Esophagus muscularis mucosa (tissue), 3 donors: Measurements from ENCODE around the gene DUSP22.

Source experiments
- POLR2A ChIP-seq: fragments of 450-650 bp; IDR thresholded peaks from one replicate; pipeline ENCODE4 v1.6.1; 2017; ENCODE audit warnings: antibody characterized with exemption, moderate library complexity, mild to moderate bottlenecking, low read depth
- TF ChIP-seq, protein P1 (sequence below), 3 experiments: fragments of 200-600 bp in 2 of 3; fragments of 450-650 bp in 1 of 3; sonication (generic) in 2 of 3; IDR thresholded peaks; one replicate each; pipeline ENCODE4 v1.5.1; 2017 to 2019; ENCODE audit warnings: antibody characterized with exemption in 3 of 3, mild to moderate bottlenecking in 2 of 3, moderate library complexity in 1 of 3

DNA sequence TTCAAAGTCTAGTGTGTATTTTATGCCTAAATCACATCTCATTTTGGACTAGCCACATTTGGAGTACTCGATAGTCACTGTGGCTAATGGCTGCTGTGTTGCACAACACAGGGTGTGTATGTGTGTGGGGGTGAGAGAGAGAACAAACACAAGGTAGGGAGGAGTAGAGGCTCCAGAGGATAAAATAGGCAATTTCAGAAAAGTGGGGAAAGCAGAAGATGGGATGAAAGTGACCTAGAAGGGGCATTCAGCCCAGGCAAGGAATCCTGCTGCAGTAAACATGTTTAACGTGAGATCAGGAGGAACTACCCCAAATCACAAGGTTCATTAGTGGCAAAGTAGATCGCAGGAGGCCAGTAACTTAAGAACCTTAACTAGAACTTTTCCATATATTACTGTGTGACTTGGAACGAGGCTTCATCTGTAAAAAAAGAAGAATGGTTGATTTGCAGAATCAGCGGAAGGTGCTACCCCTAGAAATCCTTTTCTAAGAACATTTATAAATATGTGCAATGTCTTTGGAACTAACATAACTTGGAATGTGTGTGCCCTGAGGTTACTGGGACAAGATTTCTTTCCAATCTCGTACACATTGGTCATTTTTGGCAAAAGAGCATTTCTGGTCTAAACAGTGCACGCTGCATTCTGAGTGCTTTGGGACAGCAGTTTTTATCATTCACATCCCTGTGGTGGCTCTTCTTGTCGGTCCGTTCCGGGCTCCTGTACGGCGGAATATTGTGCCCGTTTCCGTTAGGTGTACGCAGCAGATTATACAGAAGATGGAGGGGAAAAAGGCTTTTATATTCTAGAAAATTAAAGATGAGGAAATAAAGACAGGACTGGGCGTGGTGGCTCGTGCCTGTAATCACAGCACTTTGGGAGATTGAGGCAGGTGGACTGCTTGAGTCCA, 2.6 kb downstream of the DUSP22 start:
- TF ChIP-seq, protein P1, sequence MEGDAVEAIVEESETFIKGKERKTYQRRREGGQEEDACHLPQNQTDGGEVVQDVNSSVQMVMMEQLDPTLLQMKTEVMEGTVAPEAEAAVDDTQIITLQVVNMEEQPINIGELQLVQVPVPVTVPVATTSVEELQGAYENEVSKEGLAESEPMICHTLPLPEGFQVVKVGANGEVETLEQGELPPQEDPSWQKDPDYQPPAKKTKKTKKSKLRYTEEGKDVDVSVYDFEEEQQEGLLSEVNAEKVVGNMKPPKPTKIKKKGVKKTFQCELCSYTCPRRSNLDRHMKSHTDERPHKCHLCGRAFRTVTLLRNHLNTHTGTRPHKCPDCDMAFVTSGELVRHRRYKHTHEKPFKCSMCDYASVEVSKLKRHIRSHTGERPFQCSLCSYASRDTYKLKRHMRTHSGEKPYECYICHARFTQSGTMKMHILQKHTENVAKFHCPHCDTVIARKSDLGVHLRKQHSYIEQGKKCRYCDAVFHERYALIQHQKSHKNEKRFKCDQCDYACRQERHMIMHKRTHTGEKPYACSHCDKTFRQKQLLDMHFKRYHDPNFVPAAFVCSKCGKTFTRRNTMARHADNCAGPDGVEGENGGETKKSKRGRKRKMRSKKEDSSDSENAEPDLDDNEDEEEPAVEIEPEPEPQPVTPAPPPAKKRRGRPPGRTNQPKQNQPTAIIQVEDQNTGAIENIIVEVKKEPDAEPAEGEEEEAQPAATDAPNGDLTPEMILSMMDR (IDR thresholded peaks at IDR 0.05) = no peak
- no peak for TF ChIP-seq POLR2A
